ENCODE results near the gene VCAN.

DNA sequence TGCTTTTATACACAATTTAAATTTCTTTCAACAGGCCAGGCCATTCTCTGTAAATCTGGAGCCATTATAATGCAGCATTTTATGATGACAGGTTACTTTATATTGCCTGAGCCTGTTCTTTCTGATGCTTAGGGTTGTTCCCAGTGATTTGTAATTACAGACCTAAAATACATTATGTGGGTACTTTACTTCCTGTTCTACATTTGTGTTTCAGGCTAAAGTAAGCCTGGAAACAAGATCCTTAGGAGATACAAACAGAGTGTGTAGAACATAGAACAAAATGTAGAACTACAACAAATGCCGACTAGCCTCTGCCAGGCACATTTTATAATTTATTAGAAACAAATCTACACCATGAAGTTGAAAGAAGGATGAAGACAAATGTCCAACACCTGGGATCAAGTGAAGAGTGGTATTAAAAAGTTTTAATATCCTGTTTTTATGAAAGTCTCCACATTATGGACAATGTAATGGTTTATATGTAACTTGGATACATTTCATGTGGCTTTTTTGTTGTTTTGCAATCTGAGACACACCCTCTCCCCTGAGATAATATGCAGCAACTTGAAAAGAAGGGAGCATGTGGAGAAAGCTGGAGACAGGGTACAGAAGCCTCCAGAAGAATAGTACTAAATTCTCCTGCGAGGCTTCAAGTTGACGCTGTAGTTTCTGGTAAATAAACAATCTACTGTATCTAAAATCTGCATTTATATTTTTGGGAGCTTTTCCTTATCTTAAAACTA lies 46.9 kb downstream of the VCAN start:
- TF ChIP-seq TARDBP (IDR thresholded peaks at IDR 0.05) (no peak), BHLHE40 (IDR thresholded peaks at IDR 0.05; ENCODE audit: borderline replicate concordance) (no peak)
